Measurements from ENCODE around the gene CUL1. TPM values are rescaled to one million over a fixed set of nuclear protein-coding genes. Genes with fewer than 3 reads are reported as not detected.

Gene CUL1
- 10 to 100 TPM; 49.3 to 52.8 (median 52.5) TPM for total RNA-seq
- polyA plus RNA-seq, result 36.1 TPM
- long read RNA-seq, donor 1, transcript CUL1-203 (22 exons, 3,054 nt), result minor isoform, 11 of 192 reads
- long read RNA-seq, donor 1, transcript CUL1-201 (22 exons, 3,064 nt), result major isoform, 161 of 192 reads
- long read RNA-seq, donor 1, partial matches to known transcripts, result 13 of 192 reads
- long read RNA-seq, donor 1, other reads (novel, unspliced or antisense), result 7 of 192 reads
- long read RNA-seq, donor 2, transcript CUL1-203 (22 exons, 3,054 nt), result minor isoform, 8 of 77 reads
- long read RNA-seq, donor 2, transcript CUL1-201 (22 exons, 3,064 nt), result major isoform, 59 of 77 reads
- long read RNA-seq, donor 2, partial matches to known transcripts, result 4 of 77 reads
- long read RNA-seq, donor 2, other reads (novel, unspliced or antisense), result 6 of 77 reads
- long read RNA-seq, donor 3, transcript CUL1-201 (22 exons, 3,064 nt), result major isoform, 241 of 306 reads
- long read RNA-seq, donor 3, transcript CUL1-203 (22 exons, 3,054 nt), result minor isoform, 15 of 306 reads
- long read RNA-seq, donor 3, partial matches to known transcripts, result 29 of 306 reads
- long read RNA-seq, donor 3, other reads (novel, unspliced or antisense), result 21 of 306 reads
- long read RNA-seq, donor 4, transcript CUL1-203 (22 exons, 3,054 nt), result minor isoform, 5 of 68 reads
- long read RNA-seq, donor 4, transcript CUL1-201 (22 exons, 3,064 nt), result major isoform, 55 of 68 reads
- long read RNA-seq, donor 4, partial matches to known transcripts, result 5 of 68 reads
- long read RNA-seq, donor 4, other reads (novel, unspliced or antisense), result 3 of 68 reads

- peaks cover 8% of the 10 kb centered on the region for H3K4me1 ChIP-seq (ENCODE audit: control insufficient read depth, insufficient read depth, low read length)
- ATAC-seq (peak; percentile 92 to 95), DNase-seq (peak; percentile 89 to 95 (median 94))
- under 1% methylated on average over 84 of the region's 84 CpGs for whole genome bisulfite sequencing
- intact Hi-C loops (cut with DNase I), result loop anchor here in 2 of 4 donors (10.0 kb wide), 1 partner anchor 266 kb away; no protein-coding TSS in a partner anchor
- H3K4me3 ChIP-seq (ENCODE audit: low read length), result peak within 1 kb of the TSS; percentile 62
- no peaks in the 10 kb centered on the region for H3K27me3 ChIP-seq (ENCODE audit: control insufficient read depth, insufficient read depth)
- no peaks in the 10 kb centered on the region for H3K9me3 ChIP-seq (ENCODE audit: control insufficient read depth, low read length)
- peak within 1 kb of the TSS; percentile 90 for H3K27ac ChIP-seq (ENCODE audit: low read length)
Measured at GRCh38 chr7:148698397-148699023, at the start of gene CUL1. CUL1 (plus strand) TSS chr7:148698903; CDS start chr7:148730123, 31,220 bp downstream.

DNA sequence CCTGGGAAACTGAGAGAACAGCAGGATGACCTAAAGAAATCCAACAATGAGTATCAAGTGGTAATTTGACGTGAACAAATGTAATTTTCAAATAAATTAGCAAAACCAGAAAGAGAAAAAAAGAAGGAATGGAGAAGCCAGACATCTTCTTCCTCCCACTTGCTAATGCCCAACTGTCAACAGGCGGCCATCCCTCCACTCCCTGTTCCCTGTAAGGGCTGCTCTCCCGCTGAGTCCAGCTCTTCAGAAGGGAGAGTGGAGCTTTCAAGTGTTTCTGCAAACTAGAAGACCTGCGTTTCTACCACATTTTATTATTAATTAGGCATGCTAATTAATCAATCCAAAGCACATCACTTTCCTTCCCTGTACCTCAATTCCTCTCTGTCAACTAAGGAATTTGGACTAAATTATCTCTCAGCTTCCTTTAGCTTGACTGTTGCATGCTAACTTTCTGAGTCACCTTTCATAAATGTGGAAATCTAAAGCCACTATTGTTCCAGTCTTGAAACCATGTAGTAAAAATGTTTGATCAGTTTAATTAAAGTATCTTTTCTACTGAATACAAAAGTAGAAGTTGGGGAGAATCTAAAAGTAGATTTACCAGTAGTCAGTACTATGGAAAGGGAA is 48.4 kb upstream of the CUL1 start:
- DNase-seq, result no peak
- Histone ChIP-seq H3K27ac (ENCODE audit: low read length) (no peak overlapping the region), H3K27me3 (ENCODE audit: control insufficient read depth, insufficient read depth) (no peaks in the 10 kb centered on the region), H3K9me3 (ENCODE audit: control insufficient read depth, low read length) (no peaks in the 10 kb centered on the region), H3K4me3 (ENCODE audit: low read length) (no peak overlapping the region), H3K4me1 (ENCODE audit: control insufficient read depth, insufficient read depth, low read length) (no peaks in the 10 kb centered on the region)
- WGBS, result 75% methylated on average over 4 of the region's 4 CpGs
- intact Hi-C loops (cut with DNase I), result no loop called here
- no peak for ATAC-seq

DNA sequence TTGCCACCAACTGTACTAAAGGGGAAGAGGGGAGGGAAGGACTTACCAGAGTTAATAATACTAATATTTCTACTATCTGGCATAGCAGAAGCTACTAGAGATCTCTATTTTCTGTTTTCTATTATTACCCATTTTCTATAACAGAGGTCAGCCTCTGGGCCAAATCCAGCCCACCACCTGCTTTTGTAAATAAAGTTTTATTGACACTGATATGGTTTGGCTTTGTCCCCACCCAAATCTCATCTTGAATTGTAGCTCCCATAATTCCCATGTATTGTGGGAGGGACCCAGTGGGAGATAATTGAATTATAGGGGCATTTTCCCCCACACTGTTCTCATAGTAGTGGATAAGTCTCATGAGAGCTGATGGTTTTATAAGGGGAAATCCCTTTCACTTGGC is 45.9 kb upstream of the CUL1 start:
- DNase-seq, result no peak
- no peak for ATAC-seq
- Histone ChIP-seq H3K9me3 (ENCODE audit: control insufficient read depth, low read length) (no peaks in the 10 kb centered on the region), H3K27me3 (ENCODE audit: control insufficient read depth, insufficient read depth) (no peaks in the 10 kb centered on the region), H3K27ac (ENCODE audit: low read length) (no peak overlapping the region), H3K4me3 (ENCODE audit: low read length) (no peak overlapping the region), H3K4me1 (ENCODE audit: control insufficient read depth, insufficient read depth, low read length) (no peaks in the 10 kb centered on the region)
- intact Hi-C loops (cut with DNase I), result no loop called here

- intact Hi-C loops (cut with DNase I), result no loop called here
Measured at GRCh38 chr7:148657929-148658328, 40.8 kb upstream of the CUL1 start.

GRCh38 chr7:148661471-148661870 is 37.2 kb upstream of the CUL1 start:
- Histone ChIP-seq H3K4me1 (ENCODE audit: control insufficient read depth, insufficient read depth, low read length) (no peaks in the 10 kb centered on the region), H3K27me3 (ENCODE audit: control insufficient read depth, insufficient read depth) (no peaks in the 10 kb centered on the region), H3K4me3 (ENCODE audit: low read length) (no peak overlapping the region), H3K27ac (ENCODE audit: low read length) (no peak overlapping the region), H3K9me3 (ENCODE audit: control insufficient read depth, low read length) (no peaks in the 10 kb centered on the region)
- intact Hi-C loops (cut with DNase I), result no loop called here
- DNase-seq, result no peak
- no peak for ATAC-seq
- WGBS, result 73% methylated on average over 2 of the region's 2 CpGs

More at GRCh38 chr7:148657929-148658328, 40.8 kb upstream of the CUL1 start:
- Histone ChIP-seq H3K27me3 (ENCODE audit: control insufficient read depth, insufficient read depth) (no peaks in the 10 kb centered on the region), H3K27ac (ENCODE audit: low read length) (no peak overlapping the region), H3K9me3 (ENCODE audit: control insufficient read depth, low read length) (no peaks in the 10 kb centered on the region), H3K4me1 (ENCODE audit: control insufficient read depth, insufficient read depth, low read length) (no peaks in the 10 kb centered on the region), H3K4me3 (ENCODE audit: low read length) (no peak overlapping the region)
- DNase-seq (no peak), ATAC-seq (no peak)
- whole genome bisulfite sequencing, result 85% methylated on average over 4 of the region's 4 CpGs

DNA sequence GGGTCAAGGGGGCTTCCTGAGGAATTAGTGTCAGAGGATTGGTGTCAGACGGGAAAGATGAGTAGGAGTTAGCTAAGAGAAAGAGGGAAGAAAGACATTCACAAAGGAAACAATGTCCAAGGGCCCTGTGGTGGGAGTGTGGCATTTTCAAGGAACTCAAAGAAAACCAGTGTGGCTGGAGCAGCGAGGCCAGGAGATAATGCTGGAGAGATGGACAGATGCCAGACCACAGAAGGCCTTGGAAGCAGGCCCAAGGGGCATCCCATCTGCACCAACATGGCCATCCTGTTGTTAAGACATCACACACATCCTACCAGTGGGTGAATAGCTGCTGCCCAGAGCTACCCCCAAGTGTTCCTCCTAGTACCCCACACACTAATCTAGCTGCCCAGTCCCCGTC is 36.1 kb upstream of the CUL1 start:
- no peak for ATAC-seq
- H3K4me1 ChIP-seq (ENCODE audit: control insufficient read depth, insufficient read depth, low read length), result no peaks in the 10 kb centered on the region
- no peaks in the 10 kb centered on the region for H3K27me3 ChIP-seq (ENCODE audit: control insufficient read depth, insufficient read depth)
- H3K27ac ChIP-seq (ENCODE audit: low read length), result no peak overlapping the region
- no peaks in the 10 kb centered on the region for H3K9me3 ChIP-seq (ENCODE audit: control insufficient read depth, low read length)
- no peak for DNase-seq
- WGBS, result 61% methylated on average over 3 of the region's 3 CpGs
- H3K4me3 ChIP-seq (ENCODE audit: low read length), result no peak overlapping the region
- intact Hi-C loops (cut with DNase I), result no loop called here

GRCh38 chr7:148664324-148664723 is 34.4 kb upstream of the CUL1 start:
- 38% methylated on average over 6 of the region's 6 CpGs for WGBS
- H3K4me1 ChIP-seq (ENCODE audit: control insufficient read depth, insufficient read depth, low read length), result no peaks in the 10 kb centered on the region
- H3K27ac ChIP-seq (ENCODE audit: low read length), result no peak overlapping the region
- intact Hi-C loops (cut with DNase I), result no loop called here
- H3K9me3 ChIP-seq (ENCODE audit: control insufficient read depth, low read length), result no peaks in the 10 kb centered on the region
- no peaks in the 10 kb centered on the region for H3K27me3 ChIP-seq (ENCODE audit: control insufficient read depth, insufficient read depth)
- no peak overlapping the region for H3K4me3 ChIP-seq (ENCODE audit: low read length)
- ATAC-seq, result peak; percentile 83 to 95
- DNase-seq, result peak; percentile 38 to 76 (median 74)

DNA sequence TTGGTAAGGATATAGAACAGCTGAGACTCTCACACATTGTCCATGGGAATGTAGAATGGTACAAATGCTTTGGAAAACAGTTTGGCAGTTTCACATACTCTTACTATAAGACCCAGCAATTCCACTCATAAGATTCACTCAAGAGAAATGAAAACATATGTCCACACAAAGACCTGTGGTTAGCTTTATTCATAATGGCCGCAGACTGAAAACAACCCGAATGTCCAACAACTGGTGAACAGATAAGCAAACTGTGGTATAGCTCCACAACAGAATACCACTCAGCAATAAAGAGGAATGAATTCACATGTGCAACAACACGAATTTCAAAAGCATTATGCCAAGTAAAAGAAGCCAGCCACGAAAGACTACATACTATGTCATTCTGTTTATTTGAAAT is 33.5 kb upstream of the CUL1 start:
- ATAC-seq (no peak), DNase-seq (no peak)
- H3K4me3 ChIP-seq (ENCODE audit: low read length), result no peak overlapping the region
- no peaks in the 10 kb centered on the region for H3K9me3 ChIP-seq (ENCODE audit: control insufficient read depth, low read length)
- intact Hi-C loops (cut with DNase I), result no loop called here
- no peak overlapping the region for H3K27ac ChIP-seq (ENCODE audit: low read length)
- H3K4me1 ChIP-seq (ENCODE audit: control insufficient read depth, insufficient read depth, low read length), result no peaks in the 10 kb centered on the region
- H3K27me3 ChIP-seq (ENCODE audit: control insufficient read depth, insufficient read depth), result no peaks in the 10 kb centered on the region
- 74% methylated on average over 4 of the region's 4 CpGs for WGBS

DNA sequence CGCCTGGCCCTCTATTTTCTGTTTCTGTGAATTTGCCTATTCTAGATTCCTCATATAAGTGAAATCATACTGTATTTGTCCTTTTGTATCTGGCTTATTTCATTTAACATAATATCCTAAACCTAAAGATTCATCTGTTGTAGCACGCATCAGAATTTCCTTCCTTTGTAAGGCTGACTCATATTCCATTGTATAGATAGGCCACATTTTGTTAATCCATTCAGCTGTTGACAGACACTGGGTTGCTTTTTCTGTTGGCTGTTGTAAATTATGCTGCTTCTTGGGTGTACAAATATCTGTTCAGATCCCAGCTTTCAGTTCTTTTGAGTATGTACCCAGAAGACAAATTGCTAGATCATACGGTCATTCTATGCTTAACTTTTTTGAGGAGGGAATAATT is 28.8 kb upstream of the CUL1 start:
- Histone ChIP-seq H3K27me3 (ENCODE audit: control insufficient read depth, insufficient read depth) (no peaks in the 10 kb centered on the region), H3K9me3 (ENCODE audit: control insufficient read depth, low read length) (no peaks in the 10 kb centered on the region), H3K4me3 (ENCODE audit: low read length) (no peak overlapping the region), H3K4me1 (ENCODE audit: control insufficient read depth, insufficient read depth, low read length) (no peaks in the 10 kb centered on the region), H3K27ac (ENCODE audit: low read length) (no peak overlapping the region)
- DNase-seq (no peak), ATAC-seq (no peak)
- intact Hi-C loops (cut with DNase I), result no loop called here
- WGBS, result 82% methylated on average over 3 of the region's 3 CpGs

- intact Hi-C loops (cut with DNase I), result no loop called here
- 82% methylated on average over 4 of the region's 4 CpGs for WGBS
- no peak for DNase-seq
Measured at GRCh38 chr7:148670374-148670773, 28.3 kb upstream of the CUL1 start.

More at GRCh38 chr7:148670374-148670773, 28.3 kb upstream of the CUL1 start:
- H3K4me1 ChIP-seq (ENCODE audit: control insufficient read depth, insufficient read depth, low read length), result no peaks in the 10 kb centered on the region
- no peak overlapping the region for H3K4me3 ChIP-seq (ENCODE audit: low read length)
- no peaks in the 10 kb centered on the region for H3K27me3 ChIP-seq (ENCODE audit: control insufficient read depth, insufficient read depth)
- no peaks in the 10 kb centered on the region for H3K9me3 ChIP-seq (ENCODE audit: control insufficient read depth, low read length)
- no peak overlapping the region for H3K27ac ChIP-seq (ENCODE audit: low read length)
- ATAC-seq, result no peak
